Stimulated activated CD4-positive, alpha-beta T cell treated with anti-CD3 and anti-CD28 coated beads, Interleukin-4, amount 100 ng/mL, for 24 hours (primary cell): ENCODE data around the gene LYPD1.

Experiments used
- DNase-seq: peaks from one replicate; pipeline ENCODE4 v3.0.0-alpha.2; 2020

Gene LYPD1

DNA sequence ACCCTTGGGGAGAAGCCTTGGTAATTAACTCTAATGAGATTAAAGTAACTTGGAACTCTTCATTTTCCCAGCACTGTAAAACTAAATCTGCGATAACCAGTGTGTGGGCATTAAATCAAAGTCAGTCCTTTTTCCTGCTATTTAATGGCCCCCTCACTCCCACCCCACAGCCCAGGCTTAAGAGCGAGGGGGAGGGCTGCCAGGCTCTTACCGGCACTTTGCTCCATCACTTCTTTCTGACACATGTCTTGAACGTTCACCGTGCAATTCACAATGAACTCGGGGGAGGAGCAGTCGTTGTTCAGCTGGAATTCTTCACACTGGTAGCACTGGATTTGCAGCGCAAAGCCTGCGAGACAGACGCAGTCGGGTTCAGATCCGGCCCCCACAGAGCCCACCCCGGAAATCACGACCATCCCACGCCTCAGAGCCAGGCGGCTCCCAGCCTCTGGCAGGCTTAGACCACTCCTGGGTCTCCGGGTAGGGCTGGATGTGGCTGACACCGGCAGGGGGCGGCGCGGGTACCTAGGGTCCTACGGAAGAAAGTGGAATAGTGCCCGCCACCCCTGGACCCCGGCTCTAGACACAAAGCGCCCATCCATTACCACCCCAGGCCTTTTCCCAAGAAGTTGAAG is 1.7 kb downstream of the LYPD1 start:
- no peak for DNase-seq

DNA sequence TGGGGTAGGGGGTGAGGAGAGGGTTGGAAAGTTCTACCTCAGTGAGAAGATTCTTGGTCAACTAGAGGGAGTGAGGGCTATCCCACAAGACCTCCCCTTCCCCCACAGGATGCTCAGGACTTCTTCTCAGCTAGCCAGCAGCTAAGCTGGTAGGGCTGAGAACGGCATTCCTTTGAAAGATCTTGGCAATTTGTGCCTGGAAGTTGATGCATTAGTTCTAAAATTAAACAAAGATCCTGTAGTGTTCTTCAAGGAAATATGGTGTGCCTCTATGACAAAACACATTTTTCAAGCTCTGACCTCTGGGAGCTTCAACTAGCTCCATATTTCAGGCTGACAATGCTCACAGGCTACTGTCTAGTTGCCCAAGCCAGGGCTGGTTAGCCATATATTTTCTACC is 2.3 kb downstream of the LYPD1 start:
- no peak for DNase-seq

DNA sequence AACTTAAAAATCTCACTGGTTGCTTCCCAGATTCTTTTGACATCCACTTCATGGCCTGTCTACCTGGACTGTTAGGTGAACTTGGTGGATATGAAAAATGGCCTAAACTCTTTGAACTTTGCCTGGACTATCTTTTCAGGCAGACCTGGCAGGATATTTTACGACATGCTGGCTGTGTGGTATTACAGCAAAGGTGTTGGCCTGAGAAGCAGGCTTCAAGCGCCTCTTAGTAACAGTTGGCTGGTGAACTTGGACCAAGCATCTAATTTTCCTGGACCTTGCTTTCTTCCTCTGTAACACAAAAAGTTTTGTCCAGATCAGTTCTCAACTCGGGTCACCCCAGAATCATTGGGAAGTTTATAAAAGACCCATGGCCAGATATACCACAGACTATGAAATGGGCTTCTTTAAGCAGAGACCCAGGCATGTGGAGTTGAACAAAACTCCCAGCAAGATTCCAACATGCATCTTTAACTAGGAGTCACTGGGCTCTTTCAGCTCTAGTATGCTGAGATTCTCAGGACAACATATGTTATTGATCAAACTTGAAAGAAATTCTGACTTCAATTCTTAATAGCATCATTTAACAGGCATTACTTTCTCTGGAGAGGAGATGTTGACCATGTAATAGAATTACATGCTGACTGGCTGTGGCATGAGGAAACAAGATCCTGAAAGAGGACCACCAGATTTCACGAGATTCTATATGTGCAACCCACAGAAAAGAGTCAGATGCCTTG is 4.4 kb downstream of the LYPD1 start:
- no peak for DNase-seq

DNA sequence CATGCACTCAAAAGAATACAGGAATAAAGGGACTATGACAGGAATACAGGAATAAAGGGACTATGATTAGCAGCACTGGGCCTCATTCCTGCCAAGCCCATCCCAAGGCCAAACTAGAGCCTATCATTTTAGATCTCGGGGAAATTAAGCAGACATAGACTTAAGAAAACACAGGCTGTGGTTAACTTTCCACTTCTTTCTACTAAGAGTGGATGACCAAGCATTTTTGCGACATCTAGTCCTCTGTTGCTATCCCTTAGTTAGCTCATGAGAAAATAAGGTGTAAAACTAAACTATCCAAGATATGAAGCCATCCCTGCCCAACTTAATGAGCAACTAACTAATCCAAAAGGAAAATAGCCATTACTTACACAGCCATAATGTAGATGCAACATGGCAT is 5.9 kb downstream of the LYPD1 start:
- no peak for DNase-seq

DNA sequence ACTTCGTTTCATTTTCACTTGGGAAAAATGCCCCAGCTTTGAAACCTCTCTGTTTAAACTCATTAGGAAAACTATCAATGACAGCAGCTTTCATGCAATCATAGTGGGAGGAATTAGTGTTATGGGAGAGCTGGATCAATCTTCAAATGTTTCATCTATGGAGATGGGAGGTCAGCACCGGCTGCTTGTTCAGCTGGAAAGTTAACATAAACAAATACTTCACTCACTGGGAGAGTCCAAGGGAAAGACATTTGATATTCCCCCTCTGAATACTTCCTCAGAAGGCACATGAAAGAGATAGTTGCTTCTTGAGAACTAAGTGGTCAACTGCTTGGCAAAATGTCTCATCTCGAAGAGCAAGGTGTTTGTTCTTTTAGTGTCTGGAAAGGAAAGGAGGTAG is 7.3 kb downstream of the LYPD1 start:
- DNase-seq, result no peak

DNA sequence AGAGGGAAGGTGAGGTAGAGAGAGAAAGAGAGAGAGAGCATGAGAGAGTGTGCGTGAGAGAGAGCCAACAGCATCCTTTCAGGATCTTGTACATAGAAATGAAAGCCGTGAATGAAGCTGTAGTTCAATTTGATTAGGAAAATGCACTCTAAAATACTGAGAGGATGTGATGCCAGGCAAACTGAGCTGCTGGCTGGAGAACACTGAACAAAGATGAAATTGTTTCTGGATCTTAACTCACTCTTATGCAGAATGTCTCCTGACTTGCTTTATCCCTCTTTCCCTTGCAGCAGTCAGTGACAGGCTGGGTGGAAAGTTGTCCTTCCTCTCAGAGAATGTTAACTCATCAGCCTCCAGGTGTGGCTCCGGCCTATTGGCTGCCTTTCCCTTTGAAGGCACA is 10.7 kb downstream of the LYPD1 start:
- DNase-seq, result no peak

DNA sequence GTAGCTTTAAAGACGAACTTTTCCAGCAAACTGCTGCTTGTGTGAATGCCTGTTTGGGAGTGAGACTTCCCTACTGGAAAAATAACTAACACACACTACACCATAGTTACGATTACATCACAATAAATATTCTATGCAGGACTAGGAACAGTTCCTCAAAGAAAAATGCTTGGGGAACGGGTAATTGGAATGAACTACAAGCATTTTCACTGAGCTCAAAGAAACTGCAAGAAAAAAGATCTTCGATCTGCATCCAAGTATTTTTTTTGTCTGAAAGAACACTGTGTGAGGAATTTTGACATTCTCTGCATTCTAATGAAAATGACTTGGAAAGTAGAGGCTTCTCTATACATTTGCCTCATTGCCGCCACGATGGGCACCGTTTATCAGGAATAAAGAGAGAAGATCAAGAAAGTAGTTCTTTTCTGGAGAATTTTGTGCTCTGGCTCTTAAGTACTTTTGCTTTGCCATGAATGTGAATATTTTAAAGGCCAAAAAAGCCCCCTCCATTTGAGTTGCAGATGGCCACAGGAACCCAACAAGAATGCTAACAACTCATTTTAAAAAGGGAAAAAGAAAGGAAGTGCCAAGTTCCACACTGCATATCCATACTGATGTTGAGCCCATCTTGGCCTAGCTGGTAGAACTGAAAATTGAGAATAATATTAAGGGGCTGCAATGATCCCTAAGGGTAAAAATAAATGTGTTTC is 13.6 kb downstream of the LYPD1 start:
- DNase-seq, result no peak

DNA sequence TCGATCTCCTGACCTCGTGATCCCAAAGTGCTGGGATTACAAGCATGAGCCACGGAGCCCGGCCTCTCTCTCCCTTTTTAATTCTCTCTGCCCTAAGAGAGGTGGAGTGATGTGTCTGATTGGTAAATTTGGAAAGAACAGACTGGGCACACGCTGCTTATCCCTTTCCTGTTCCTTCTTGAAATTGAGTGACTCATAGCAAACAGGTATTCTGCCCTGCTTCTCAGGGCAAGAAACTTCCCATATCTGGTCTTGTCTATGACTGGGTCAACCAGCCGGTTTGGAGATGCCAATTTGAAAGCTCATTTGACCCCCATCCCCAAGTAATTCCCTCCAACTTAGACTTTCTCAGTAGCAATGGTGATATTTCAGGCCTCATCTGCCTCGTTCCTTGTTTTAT is 15.0 kb downstream of the LYPD1 start:
- DNase-seq, result no peak

DNA sequence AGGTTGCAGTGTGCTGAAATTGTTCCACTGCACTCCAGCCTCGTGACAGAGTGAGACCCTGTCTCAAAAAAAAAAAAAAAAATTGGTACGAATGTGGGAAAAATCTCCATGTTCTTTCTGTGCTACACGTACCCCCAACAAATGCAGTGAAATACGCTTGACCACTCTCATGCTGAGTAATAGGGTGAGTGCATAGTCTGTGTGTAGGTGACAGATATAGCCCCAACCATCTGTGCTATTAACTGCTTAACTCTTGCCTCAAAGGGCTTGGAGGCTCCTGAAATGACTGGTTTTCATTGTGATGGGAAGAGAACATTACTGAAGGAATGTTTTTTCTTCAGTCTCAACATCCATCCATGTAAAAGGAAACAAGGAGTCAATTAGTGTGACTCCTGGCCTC is 15.7 kb downstream of the LYPD1 start:
- DNase-seq, result no peak

DNA sequence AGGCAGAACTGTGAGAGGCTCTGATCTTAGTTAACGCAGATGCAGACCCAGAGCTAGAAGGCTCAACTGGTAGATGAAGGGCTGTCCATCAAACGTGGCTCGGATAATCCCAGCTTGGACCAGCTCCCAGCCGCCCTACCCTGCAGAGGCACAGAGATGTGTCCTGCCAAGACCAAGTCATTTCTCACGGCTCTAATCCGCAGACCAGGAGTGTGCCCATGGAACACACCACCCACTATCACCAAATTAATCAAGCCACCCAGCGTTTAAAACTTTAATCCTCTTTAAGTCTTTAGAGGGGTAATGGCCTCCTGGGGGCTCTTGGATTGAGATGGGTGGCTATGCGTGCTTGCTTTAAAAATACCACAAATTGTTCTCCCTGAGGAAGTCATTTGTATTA is 17.5 kb downstream of the LYPD1 start:
- DNase-seq, result no peak

DNA sequence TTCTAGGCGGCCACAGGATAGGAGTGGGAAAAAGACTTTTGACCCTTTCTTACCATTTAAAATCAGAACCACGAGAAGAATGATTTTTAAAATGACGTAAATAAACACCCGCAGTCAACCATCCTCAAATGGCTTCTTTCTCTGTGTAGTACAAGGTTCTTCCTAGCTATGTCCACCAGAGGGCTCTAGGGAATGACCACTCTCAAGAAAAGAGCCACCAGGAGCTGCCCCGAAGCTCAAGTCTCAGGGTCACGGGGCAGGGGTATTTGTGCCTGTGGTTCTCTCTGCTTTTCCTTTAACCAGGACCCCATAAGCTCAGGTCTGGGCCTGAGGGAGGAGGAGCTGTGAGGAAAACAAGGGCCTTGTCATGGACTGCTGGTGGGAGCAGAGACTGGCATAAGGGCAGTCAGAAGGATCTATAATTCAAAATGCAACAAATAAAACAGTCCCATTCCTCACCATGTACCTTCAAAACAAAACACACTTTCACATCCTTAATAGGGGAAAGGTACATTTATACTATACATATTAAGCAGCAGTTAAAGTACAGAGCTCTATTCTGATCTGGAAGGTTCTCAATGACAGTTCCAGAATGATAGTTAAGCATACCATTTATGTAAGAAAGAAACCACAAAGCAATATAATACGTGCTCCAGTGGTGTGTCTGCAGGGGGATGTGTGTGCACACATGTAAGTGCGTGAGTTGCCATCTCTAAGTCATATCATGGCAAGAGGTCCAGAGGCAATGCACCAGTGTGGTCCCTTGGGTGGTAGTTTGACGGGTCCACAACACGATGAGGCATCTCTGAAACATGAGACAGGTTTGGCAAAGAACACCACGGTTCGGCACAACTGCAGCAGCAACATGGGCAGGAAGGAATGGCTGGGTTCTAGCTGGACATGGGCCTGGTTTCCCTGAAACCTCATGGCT is 18.6 kb downstream of the LYPD1 start:
- no peak for DNase-seq

DNA sequence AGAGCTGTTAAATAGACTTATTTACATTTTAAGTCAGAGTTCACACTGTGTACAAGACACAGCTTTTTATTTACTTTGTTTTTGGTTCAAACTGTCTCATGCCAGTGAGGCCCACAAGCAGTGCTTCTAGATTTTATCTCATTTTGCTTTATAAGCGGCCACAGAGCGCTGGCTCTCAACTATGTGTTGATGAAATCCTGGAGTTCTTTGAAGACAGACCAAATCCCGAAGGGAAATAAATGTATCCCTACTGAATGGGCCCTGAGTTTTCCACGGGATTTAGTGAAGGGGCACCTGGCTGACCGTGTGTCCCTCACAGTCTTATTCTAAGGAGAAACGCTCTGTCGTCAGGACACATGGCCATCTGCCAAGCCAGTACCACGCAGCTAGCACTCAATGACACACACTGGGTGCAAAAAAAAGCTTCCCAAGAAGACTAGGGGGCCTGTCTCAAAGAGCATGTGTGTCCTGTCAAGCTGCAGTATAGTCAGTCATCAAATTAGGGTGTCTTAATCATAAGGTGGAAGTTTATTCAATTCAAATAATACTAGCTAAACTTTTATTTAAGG is 23.4 kb downstream of the LYPD1 start:
- no peak for DNase-seq

DNA sequence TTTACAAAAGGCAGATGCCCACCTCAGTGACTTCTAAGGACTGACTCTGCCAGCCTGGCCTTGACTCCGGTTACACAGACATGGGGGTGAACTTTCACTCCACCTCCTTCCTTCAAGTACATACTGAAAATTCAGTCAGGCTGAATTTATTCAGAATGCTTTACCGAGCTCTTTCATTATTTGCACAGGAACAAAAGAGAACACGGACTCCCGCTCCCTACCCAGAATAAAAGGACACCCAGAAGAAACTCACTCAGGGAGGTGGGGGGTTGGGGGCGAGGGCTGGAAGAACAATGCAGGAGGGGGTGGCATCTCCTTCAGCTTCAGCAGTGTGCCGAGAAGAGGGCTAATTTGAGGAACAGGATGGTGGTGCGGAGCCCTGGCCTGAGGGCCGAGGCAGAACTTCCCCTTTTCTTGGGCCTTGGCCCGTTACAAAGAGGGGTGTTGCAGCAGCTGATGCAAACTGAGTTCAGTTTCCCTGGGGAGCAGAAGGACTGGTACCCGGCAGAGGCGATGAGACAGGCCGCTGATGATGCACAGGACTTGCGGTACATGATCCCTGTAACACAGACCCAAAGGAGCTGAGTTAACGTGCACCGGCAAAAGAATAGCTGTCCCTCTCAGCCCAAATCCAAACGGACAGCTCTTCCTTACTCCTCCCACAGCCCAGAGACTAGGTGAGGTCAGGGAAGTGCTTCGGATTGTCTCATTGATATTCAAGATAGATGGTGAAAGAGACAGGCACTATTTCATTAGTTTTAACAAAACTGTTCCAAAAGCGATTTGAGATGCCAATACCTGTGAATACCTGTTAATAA is 24.1 kb downstream of the LYPD1 start:
- DNase-seq, result no peak

DNA sequence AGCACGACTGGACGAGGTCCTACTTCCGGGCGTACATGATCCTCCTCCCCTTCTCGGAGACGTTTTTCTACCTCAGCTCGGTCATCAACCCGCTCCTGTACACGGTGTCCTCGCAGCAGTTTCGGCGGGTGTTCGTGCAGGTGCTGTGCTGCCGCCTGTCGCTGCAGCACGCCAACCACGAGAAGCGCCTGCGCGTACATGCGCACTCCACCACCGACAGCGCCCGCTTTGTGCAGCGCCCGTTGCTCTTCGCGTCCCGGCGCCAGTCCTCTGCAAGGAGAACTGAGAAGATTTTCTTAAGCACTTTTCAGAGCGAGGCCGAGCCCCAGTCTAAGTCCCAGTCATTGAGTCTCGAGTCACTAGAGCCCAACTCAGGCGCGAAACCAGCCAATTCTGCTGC is 24.8 kb downstream of the LYPD1 start:
- DNase-seq, result no peak

DNA sequence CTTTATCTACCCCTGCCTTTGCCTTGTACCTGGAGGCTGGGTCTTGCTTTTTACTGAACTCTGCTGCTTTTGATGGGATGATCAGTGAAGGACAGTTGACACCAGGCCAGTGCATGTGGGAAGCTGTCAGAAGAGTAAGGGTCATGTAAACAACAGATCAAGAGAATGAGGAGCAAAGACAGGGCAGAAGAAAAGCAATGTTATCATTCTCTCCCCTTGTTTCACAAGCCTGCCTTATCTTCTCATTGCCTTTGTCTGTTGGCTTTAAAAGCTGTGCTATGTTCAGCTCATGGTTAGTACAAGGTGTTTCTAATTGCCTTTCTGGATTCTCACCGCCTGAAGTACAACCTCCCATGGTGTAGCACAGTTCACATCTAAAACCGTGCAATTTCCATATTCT is 27.6 kb downstream of the LYPD1 start:
- DNase-seq, result no peak

DNA sequence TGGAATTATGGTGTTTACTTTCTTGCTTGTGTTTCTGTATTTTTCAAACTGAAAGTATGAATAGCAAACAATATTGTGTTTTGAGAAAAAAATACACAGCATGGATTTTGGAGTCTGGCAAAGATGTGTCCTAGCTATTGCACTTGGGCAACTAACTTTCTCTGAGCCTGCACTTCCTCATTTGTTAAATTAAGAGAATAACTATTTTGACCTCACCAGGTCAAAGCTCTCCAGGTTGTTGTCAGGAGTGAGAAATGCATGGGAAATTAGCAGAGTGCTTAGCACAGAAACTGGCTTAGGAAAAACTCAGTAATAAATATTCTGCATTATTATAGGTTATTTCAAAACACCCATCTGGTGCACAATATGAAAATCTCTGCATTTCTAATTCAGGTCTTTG is 28.2 kb downstream of the LYPD1 start:
- no peak for DNase-seq

DNA sequence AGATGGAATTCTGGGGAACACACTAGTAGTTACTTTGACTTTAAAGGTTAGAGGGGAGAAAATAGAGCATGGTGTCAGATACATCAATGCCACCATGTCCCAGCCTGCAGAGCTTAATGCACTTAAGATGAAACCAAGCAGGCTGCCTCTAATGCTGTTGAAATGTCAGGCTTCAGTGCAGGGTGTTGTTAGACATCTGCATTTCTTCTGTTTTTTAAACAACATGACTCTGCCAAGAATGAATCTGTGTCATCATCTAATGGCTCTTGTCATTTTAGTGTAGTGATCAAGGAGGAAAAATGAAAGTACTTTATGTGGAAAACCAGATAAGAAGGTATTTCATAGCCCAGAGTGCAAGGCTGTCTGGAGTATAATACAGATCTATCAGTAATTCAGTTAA is 29.9 kb downstream of the LYPD1 start:
- DNase-seq, result no peak

DNA sequence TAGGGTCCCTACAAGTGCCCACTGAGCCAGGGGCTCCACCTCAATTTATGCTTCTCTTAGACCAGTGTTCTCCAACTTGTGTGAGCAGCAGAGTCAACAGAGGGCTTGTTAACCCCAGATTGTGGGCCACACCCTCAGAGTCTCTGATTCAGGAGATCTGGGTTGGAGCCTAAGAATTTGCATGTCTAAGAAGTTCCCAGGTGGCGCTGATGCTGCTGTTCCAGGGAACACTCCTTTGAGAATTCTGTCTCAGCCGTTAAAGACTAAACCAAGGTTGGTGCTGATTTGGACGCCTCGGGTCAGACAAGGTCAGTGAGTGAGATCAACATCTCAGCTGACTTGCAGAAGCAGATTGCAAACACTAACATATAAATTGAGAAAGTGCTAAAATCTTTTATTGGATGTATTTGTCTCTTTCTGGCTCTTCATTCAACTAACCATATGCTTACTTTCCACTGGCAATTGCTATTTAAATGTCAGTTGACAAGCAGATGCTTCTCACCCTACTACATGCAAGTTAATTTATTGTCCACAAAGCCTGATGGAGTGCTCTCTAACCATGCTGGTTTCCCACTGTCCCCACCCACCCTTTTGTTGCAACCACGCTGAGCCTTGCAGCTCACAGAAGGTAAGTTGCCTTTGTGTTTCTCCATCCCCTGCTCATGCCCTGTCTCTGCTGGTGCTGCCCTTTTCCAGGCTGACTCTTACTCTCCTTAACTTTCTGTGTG is 31.5 kb downstream of the LYPD1 start:
- DNase-seq, result no peak

DNA sequence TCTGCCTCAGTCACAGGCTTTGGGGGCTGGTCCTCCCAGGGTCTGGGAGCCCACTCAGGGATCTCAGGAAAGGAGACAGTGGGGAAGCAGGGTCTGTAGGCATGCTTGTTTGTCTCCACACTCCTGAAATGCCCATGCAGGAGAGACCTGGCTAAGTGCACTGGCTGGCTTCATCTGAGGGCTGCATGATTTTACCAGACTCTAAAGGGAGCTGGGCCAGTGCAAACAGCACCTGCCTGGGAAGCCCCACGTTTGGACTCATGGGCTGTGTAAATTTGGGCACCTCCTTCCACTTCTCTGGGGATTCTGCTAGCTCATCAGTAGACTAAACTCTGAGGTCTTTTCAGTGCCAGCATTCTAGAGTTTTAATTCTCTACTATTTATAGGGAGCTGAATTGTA is 33.7 kb downstream of the LYPD1 start:
- no peak for DNase-seq

DNA sequence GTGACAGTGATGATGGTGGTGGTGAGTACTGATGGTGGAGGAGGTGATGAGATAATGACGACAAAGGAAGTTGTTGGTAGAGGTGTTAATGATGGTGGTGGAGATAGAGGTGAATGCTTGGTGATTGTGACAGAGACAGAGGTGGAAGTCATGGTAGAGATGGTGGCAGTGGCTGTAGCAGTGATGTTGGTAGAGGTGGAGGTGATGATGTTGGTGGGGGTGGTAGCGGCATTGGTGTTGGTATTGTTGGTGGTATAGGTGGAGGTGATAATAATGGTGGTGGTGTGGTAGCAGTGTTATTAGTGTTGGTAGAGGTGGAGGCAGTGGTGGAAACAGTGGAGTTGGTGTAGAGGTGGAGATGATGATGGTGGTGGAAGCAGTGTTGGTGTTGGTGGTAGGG is 36.4 kb downstream of the LYPD1 start:
- DNase-seq, result no peak

DNA sequence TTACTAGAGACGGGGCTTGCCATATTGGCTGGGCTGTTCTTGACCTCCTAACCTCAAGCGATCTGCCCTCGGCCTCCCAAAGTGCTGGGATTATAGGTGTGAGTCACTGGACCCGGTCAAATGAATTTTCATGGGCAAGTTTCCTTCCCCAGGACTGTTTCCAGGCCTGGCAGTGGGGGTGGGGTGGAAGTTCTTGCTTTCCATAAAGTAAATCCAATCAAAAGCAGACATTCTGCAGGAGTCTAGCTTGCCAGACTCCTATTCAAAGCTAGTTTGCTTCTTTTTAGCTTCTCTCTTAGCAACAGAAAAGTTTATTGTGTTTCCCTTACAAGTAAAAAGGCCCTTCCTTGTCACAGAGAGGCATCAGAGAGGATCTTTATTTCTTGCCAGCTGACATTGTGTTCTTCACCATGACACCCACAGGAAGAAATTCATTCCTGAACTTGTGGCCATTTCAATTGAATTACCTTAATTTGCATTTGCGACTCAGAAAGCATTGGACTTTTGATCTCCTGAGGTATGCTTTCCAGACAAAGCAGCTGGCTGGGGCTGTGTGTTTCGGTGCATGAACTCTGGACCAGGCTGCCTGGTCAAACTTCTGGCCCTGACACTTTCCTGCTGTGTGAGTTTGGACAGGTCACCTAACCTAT is 37.9 kb downstream of the LYPD1 start:
- no peak for DNase-seq
